ENCODE data around the gene PDE4C.
A peak's percentile ranks its signal among the peaks of the same experiment; 100 is the strongest.

Gene PDE4C

GRCh38 chr19:18253716-18254115 lies 27.5 kb upstream of the PDE4C start:
- no peak for DNase-seq

GRCh38 chr19:18253130-18253529 lies 26.9 kb upstream of the PDE4C start:
- DNase-seq = no peak

GRCh38 chr19:18252370-18252717 lies 26.1 kb upstream of the PDE4C start:
- no peak for DNase-seq

GRCh38 chr19:18251587-18252369 lies 25.5 kb upstream of the PDE4C start:
- no peak for DNase-seq

- no peak for DNase-seq
These were observed 23.6 kb upstream of the PDE4C start for GRCh38 chr19:18249834-18250233.

GRCh38 chr19:18245297-18245696 lies 19.1 kb upstream of the PDE4C start:
- DNase-seq = no peak

- DNase-seq = no peak
These were observed 13.1 kb upstream of the PDE4C start for GRCh38 chr19:18239303-18239702.

- no peak for DNase-seq
These were observed 8.0 kb upstream of the PDE4C start for GRCh38 chr19:18234194-18234593.

- no peak for DNase-seq
These were observed 7.1 kb upstream of the PDE4C start for GRCh38 chr19:18233224-18233825.

GRCh38 chr19:18232540-18233223 lies 6.4 kb upstream of the PDE4C start:
- no peak for DNase-seq

- no peak for DNase-seq
These were observed 5.5 kb upstream of the PDE4C start for GRCh38 chr19:18231775-18232174.

GRCh38 chr19:18230941-18231734 lies 4.9 kb upstream of the PDE4C start:
- DNase-seq = no peak

GRCh38 chr19:18229915-18230314 lies 3.7 kb upstream of the PDE4C start:
- DNase-seq = no peak

- no peak for DNase-seq
These were observed 3.2 kb upstream of the PDE4C start for GRCh38 chr19:18229474-18229873.

GRCh38 chr19:18227781-18228271 lies 1.6 kb upstream of the PDE4C start:
- no peak for DNase-seq

GRCh38 chr19:18226956-18227780 lies 930 bp upstream of the PDE4C start:
- no peak for DNase-seq

- no peak for DNase-seq
These were observed 910 bp downstream of the PDE4C start for GRCh38 chr19:18225355-18225701.

- peak; percentile 63 for DNase-seq
These were observed 1.5 kb downstream of the PDE4C start for GRCh38 chr19:18224525-18225354.

GRCh38 chr19:18223860-18224524 lies 2.2 kb downstream of the PDE4C start:
- no peak for DNase-seq

GRCh38 chr19:18221815-18222725 lies 4.2 kb downstream of the PDE4C start:
- no peak for DNase-seq
